GM12878 (cell line): ENCODE results near the gene COASY. TPM values are rescaled to one million over a fixed set of nuclear protein-coding genes. Genes with fewer than 3 reads are reported as not detected.
A peak's percentile ranks its signal among the peaks of the same experiment; 100 is the strongest.

Experiments used
- ATAC-seq: fragments of 200-7000 bp; cut with Tn5 transposase; 3 replicates; pipeline ENCODE4 v1.9.1; 2020; ENCODE audit warnings: mild to moderate bottlenecking, moderate library complexity
- BruUV-seq: library from RNA; stranded (reverse); fragments of 400-500 nt; replicated peaks from 2 replicates; lab custom pipeline; 2021; lab: Mats Ljungman, UMichigan
- CTCF ChIA-PET: fragments of 300-600 bp; sonication (Branson Sonifier 250); formaldehyde crosslinking; extraction: SDS; loops from one replicate; lab custom pipeline; 2021; ENCODE audit warnings: inconsistent platforms; lab: Yijun Ruan, JAX
- POLR2A ChIA-PET: fragments of 350-600 bp; formaldehyde crosslinking; extraction: SDS; loops from one replicate; lab custom pipeline; 2021; ENCODE audit warnings: inconsistent platforms; lab: Charles Lee
- RAD21 ChIA-PET: fragments of 300-600 bp; sonication (Branson Sonifier 250); formaldehyde crosslinking; loops from one replicate; lab custom pipeline; 2023; ENCODE audit warnings: antibody characterized with exemption; ENCODE audit not compliant: unreplicated experiment; lab: Charles Lee
- SMC1A ChIA-PET: fragments of 300-600 bp; sonication (Branson Sonifier 250); formaldehyde crosslinking; loops from one replicate; lab custom pipeline; 2023; ENCODE audit not compliant: unreplicated experiment, uncharacterized antibody; lab: Charles Lee
- DNase-seq: peaks from one replicate; pipeline ENCODE4 v3.0.0-alpha.2; 2011; ENCODE audit warnings: low read depth, low spot score
- FAIRE-seq: peaks from 3 replicates; lab custom pipeline; 2011; peaks lifted over from hg19 to GRCh38; lab: Jason Lieb, UNC
- H2AFZ ChIP-seq: 2 replicates; pipeline ENCODE4 v1.6.0; 2011; ENCODE audit warnings: low read depth, low read length, control low read depth; ENCODE audit not compliant: control insufficient read depth
- H3K27ac ChIP-seq: 2 replicates; pipeline ENCODE4 v1.5.1; 2011; ENCODE audit warnings: control low read depth; ENCODE audit not compliant: control insufficient read depth, insufficient read depth
- H3K27me3 ChIP-seq, 2 experiments: replicated peaks in 1 of 2; 2 replicates each; pipeline versions ENCODE4 v1.6.0 to v1.6.1; 2011; ENCODE audit warnings: low read length in 1 of 2; ENCODE audit not compliant: control insufficient read depth in 2 of 2, insufficient read depth in 2 of 2
- H3K36me3 ChIP-seq, 2 experiments: 2 replicates each; pipeline ENCODE4 v1.5.1; 2011; ENCODE audit warnings: low read length in 1 of 2; ENCODE audit not compliant: control insufficient read depth in 2 of 2, insufficient read depth in 2 of 2
- H3K4me1 ChIP-seq: 2 replicates; pipeline ENCODE4 v1.6.1; 2011; ENCODE audit warnings: mild to moderate bottlenecking, low read length, moderate library complexity, mixed read lengths; ENCODE audit not compliant: control insufficient read depth, insufficient read depth
- H3K4me2 ChIP-seq: 2 replicates; pipeline ENCODE4 v1.6.0; 2011; ENCODE audit warnings: control low read depth; ENCODE audit not compliant: control insufficient read depth, insufficient read depth
- H3K4me3 ChIP-seq: fragments of 200-600 bp; sonication (generic); 2 replicates; pipeline ENCODE4 v1.5.1; 2016
- H3K79me2 ChIP-seq: 2 replicates; pipeline ENCODE4 v1.6.0; 2011; ENCODE audit warnings: low read length; ENCODE audit not compliant: control insufficient read depth, insufficient read depth
- H3K9ac ChIP-seq: 2 replicates; pipeline ENCODE4 v1.8.0; 2011; ENCODE audit warnings: low read length, control low read depth, mixed read lengths; ENCODE audit not compliant: control insufficient read depth, insufficient read depth
- H3K9me3 ChIP-seq: replicated peaks from 3 replicates; pipeline ENCODE4 v1.5.1; 2011; ENCODE audit warnings: mild to moderate bottlenecking, low read length; ENCODE audit not compliant: control insufficient read depth, insufficient read depth
- H4K20me1 ChIP-seq: 2 replicates; pipeline ENCODE4 v1.6.0; 2011; ENCODE audit not compliant: control insufficient read depth, insufficient read depth
- BMI1 ChIP-seq: fragments of 450-650 bp; IDR thresholded peaks from 2 replicates; pipeline ENCODE4 v1.6.1; 2016; ENCODE audit warnings: mild to moderate bottlenecking, moderate library complexity, borderline replicate concordance
- CEBPB ChIP-seq, 2 experiments: fragments of 150-350 bp in 1 of 2; IDR thresholded peaks; 2 replicates each; pipeline ENCODE4 v1.6.1; 2012 to 2014; ENCODE audit warnings: low read depth in 2 of 2, low read length in 2 of 2, borderline replicate concordance in 1 of 2, inconsistent platforms in 1 of 2
- CHD4 ChIP-seq: fragments of 200-600 bp; sonication (generic); IDR thresholded peaks from 2 replicates; pipeline ENCODE4 v1.6.1; 2016; ENCODE audit warnings: mild to moderate bottlenecking
- HCFC1 ChIP-seq: fragments of 150-350 bp; IDR thresholded peaks from 2 replicates; pipeline ENCODE4 v1.6.1; 2014; ENCODE audit warnings: low read length
- HDAC2 ChIP-seq: fragments of 200-600 bp; sonication (generic); IDR thresholded peaks from 2 replicates; pipeline ENCODE4 v1.6.1; 2017
- HDAC6 ChIP-seq: fragments of 200-600 bp; sonication (generic); IDR thresholded peaks from one replicate; pipeline ENCODE4 v1.8.0; 2017; ENCODE audit warnings: antibody characterized with exemption; ENCODE audit not compliant: unreplicated experiment
- KLF5 ChIP-seq: fragments of 450-650 bp; IDR thresholded peaks from 2 replicates; pipeline ENCODE4 v1.6.1; 2014; ENCODE audit warnings: mild to moderate bottlenecking; ENCODE audit not compliant: partially characterized antibody
- RFX5 ChIP-seq: IDR thresholded peaks from 2 replicates; pipeline ENCODE4 v1.6.1; 2011; ENCODE audit warnings: low read depth, low read length, improper control_type of control experiment
- SUPT20H ChIP-seq: IDR thresholded peaks from 2 replicates; pipeline ENCODE4 v1.6.1; 2011; ENCODE audit warnings: low read depth, mild to moderate bottlenecking, low read length, moderate library complexity, borderline replicate concordance; ENCODE audit not compliant: control insufficient read depth
- ZNF24 ChIP-seq: fragments of 450-650 bp; IDR thresholded peaks from 2 replicates; pipeline ENCODE4 v1.6.1; 2017; ENCODE audit warnings: antibody characterized with exemption, mild to moderate bottlenecking
- ZNF274 ChIP-seq: IDR thresholded peaks from one replicate; pipeline ENCODE4 v1.8.0; 2011; ENCODE audit not compliant: insufficient read length, insufficient read depth
- WGBS: methylation state at CpG from one replicate; pipeline ENCODE4 v1.1.6; 2016; ENCODE audit warnings: low lambda C conversion rate; ENCODE audit not compliant: insufficient replicate concordance, insufficient coverage; ENCODE audit errors: missing lambda C conversion rate; 5-methylcytosine and 5-hydroxymethylcytosine counted together
- in situ Hi-C: fragments of 300-500 bp; cut with MboI; formaldehyde crosslinking; loops from 9 replicates; pipeline ENCODE4 v1.14.3; 2018; ENCODE audit warnings: mixed read lengths
- intact Hi-C: fragments of 100-400 bp; cut with micrococcal nuclease; formaldehyde crosslinking; loops from one replicate; pipeline ENCODE4 v1.14.2; 2022; ENCODE audit not compliant: unreplicated experiment
- polyA plus RNA-seq, 11 experiments: library from polyadenylated mRNA; depleted of rRNA in 4 of 11; unstranded in 6 of 11; stranded (reverse) in 5 of 11; fragments of >200 nt; fragmentation: Nextera tagmentation in 4 of 11; fragmentation: Illumina TruSeq in 1 of 11; extraction: Ambion mirVana in 4 of 11; extraction: Trizol in 1 of 11; gene quantifications; 1 replicate in 1 of 11; 2 replicates in 10 of 11; pipeline versions ENCODE4 v1.2.1 to v1.2.3, GENCODE V29; 2011 to 2016; ENCODE audit warnings: inconsistent platforms in 2 of 11, missing spikeins in 2 of 11, low read depth in 1 of 11
- total RNA-seq, 4 experiments: library from RNA; depleted of rRNA in 3 of 4; stranded (reverse); fragments of >200 nt in 3 of 4; fragmentation: Illumina TruSeq in 1 of 4; extraction: Trizol in 1 of 4; gene quantifications; 2 replicates each; pipeline versions ENCODE4 v1.2.1 to v1.2.3, GENCODE V29; 2013 to 2021
- TF ChIP-seq, protein P1 (sequence below): fragments of 450-650 bp; IDR thresholded peaks from 2 replicates; pipeline ENCODE4 v1.6.1; 2017; ENCODE audit warnings: borderline replicate concordance
- TF ChIP-seq, protein P2 (sequence below): fragments of 450-650 bp; formaldehyde crosslinking; IDR thresholded peaks from 2 replicates; pipeline ENCODE4 v1.4.0; 2020; ENCODE audit warnings: mild to moderate bottlenecking, moderate library complexity

The COASY gene
- total and polyA plus RNA-seq, 10 of the 15 experiments (the other 5 are each of a cell fraction or from before 2014, with no cell fraction given): 18.6 to 93.9 (median 43.2) TPM

DNA sequence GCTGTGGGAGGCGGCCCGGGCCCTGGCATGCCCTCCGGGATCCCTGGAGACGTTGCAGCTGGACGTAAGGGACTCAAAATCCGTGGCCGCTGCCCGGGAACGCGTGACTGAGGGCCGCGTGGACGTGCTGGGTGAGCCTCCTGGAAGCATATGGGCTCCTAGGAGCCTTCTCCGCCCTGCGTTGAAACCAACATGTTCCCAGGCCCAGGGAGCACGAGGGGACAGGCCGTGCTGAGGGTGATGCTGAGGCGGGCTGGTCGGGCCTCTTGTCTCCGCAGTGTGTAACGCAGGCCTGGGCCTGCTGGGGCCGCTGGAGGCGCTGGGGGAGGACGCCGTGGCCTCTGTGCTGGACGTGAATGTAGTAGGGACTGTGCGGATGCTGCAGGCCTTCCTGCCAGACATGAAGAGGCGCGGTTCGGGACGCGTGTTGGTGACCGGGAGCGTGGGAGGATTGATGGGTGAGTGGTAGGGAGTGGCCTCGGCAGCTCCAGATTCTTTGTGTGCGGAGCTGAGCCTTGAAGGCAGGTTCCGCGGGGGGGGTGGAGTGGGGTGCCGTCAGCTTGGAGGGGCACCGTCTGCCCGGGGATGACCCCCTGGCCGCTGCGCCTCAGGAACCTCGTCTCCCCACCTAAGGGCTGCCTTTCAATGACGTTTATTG, 8.7 kb upstream of the COASY start:
- ATAC-seq (no peak), FAIRE-seq (no peak), DNase-seq (no peak)
- Histone ChIP-seq H3K4me1 (peaks cover 9% of the 10 kb centered on the region), H3K9ac (no peak overlapping the region), H3K36me3 (no peaks in the 10 kb centered on the region; a peak in 1 of 4 replicates), H2AFZ (no peak overlapping the region), H3K4me3 (peak overlapping the region; percentile 94; the same call in 1 of the 2 replicates), H3K27me3 (no peaks in the 10 kb centered on the region), H3K79me2 (peaks cover 16% of the 10 kb centered on the region), H3K4me2 (peak overlapping the region; percentile 89; the same call in 1 of the 2 replicates), H3K9me3 (no peaks in the 10 kb centered on the region), H3K27ac (no peak overlapping the region), H4K20me1 (no peaks in the 10 kb centered on the region)
- ChIA-PET CTCF (interaction anchor here (1.3 to 1.8 kb wide), 4 partner anchors 12 to 65 kb away, joined by 3 to 7 read pairs (median 4); partner anchors contain the start of gene NAGLU), SMC1A (no interaction called here), POLR2A (interaction anchor here (1.4 kb wide), 1 partner anchor 11 kb away, joined by 4 read pairs; no protein-coding TSS in a partner anchor), RAD21 (interaction anchor here (1.6 to 2.0 kb wide), 2 partner anchors 14 to 16 kb away, joined by 5 to 6 read pairs; no protein-coding TSS in a partner anchor)
- 96% methylated on average over 44 of the region's 45 CpGs for WGBS
- no TSS peak for BruUV-seq
- in situ Hi-C loops (no loop called here), intact Hi-C loops (no loop called here)
- no peak for TF ChIP-seq ZNF274
- no peak for TF ChIP-seq HDAC2
- TF ChIP-seq RFX5: no peak
- TF ChIP-seq SUPT20H: no peak
- TF ChIP-seq, protein P1, sequence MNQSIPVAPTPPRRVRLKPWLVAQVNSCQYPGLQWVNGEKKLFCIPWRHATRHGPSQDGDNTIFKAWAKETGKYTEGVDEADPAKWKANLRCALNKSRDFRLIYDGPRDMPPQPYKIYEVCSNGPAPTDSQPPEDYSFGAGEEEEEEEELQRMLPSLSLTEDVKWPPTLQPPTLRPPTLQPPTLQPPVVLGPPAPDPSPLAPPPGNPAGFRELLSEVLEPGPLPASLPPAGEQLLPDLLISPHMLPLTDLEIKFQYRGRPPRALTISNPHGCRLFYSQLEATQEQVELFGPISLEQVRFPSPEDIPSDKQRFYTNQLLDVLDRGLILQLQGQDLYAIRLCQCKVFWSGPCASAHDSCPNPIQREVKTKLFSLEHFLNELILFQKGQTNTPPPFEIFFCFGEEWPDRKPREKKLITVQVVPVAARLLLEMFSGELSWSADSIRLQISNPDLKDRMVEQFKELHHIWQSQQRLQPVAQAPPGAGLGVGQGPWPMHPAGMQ: no peak
- TF ChIP-seq CHD4: no peak
- TF ChIP-seq BMI1: no peak
- TF ChIP-seq HCFC1: no peak
- TF ChIP-seq, protein P2, sequence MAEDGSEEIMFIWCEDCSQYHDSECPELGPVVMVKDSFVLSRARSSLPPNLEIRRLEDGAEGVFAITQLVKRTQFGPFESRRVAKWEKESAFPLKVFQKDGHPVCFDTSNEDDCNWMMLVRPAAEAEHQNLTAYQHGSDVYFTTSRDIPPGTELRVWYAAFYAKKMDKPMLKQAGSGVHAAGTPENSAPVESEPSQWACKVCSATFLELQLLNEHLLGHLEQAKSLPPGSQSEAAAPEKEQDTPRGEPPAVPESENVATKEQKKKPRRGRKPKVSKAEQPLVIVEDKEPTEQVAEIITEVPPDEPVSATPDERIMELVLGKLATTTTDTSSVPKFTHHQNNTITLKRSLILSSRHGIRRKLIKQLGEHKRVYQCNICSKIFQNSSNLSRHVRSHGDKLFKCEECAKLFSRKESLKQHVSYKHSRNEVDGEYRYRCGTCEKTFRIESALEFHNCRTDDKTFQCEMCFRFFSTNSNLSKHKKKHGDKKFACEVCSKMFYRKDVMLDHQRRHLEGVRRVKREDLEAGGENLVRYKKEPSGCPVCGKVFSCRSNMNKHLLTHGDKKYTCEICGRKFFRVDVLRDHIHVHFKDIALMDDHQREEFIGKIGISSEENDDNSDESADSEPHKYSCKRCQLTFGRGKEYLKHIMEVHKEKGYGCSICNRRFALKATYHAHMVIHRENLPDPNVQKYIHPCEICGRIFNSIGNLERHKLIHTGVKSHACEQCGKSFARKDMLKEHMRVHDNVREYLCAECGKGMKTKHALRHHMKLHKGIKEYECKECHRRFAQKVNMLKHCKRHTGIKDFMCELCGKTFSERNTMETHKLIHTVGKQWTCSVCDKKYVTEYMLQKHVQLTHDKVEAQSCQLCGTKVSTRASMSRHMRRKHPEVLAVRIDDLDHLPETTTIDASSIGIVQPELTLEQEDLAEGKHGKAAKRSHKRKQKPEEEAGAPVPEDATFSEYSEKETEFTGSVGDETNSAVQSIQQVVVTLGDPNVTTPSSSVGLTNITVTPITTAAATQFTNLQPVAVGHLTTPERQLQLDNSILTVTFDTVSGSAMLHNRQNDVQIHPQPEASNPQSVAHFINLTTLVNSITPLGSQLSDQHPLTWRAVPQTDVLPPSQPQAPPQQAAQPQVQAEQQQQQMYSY: no peak
- TF ChIP-seq HDAC6: no peak
- TF ChIP-seq KLF5: no peak
- no peak for TF ChIP-seq CEBPB (IDR thresholded peaks at IDR 0.05; ENCODE audit: borderline replicate concordance in 1 of 2, low read depth in 2 of 2, low read length in 2 of 2)
- TF ChIP-seq ZNF24: no peak
